Stomach (tissue), 4 donors: Measurements from ENCODE around the gene BMP5.

Experiments used
- EP300 ChIP-seq: sonication (generic); formaldehyde crosslinking; IDR thresholded peaks from one replicate; pipeline ENCODE4 v1.6.1; 2017; ENCODE audit warnings: antibody characterized with exemption
- POLR2A ChIP-seq, 4 donors: fragments of 450-650 bp; IDR thresholded peaks; one replicate each; pipeline ENCODE4 v1.6.1; 2016; ENCODE audit warnings: antibody characterized with exemption in 4 of 4, control low read depth in 2 of 4, mild to moderate bottlenecking in 1 of 4, moderate library complexity in 1 of 4
- TF ChIP-seq, protein P1 (sequence below), 7 experiments: fragments of 450-650 bp in 4 of 7; fragments of 200-600 bp in 3 of 7; sonication (generic) in 3 of 7; IDR thresholded peaks; one replicate each; pipeline ENCODE4 v1.5.1; 2016 to 2019; ENCODE audit warnings: antibody characterized with exemption in 7 of 7, control low read depth in 2 of 7, mild to moderate bottlenecking in 1 of 7

DNA sequence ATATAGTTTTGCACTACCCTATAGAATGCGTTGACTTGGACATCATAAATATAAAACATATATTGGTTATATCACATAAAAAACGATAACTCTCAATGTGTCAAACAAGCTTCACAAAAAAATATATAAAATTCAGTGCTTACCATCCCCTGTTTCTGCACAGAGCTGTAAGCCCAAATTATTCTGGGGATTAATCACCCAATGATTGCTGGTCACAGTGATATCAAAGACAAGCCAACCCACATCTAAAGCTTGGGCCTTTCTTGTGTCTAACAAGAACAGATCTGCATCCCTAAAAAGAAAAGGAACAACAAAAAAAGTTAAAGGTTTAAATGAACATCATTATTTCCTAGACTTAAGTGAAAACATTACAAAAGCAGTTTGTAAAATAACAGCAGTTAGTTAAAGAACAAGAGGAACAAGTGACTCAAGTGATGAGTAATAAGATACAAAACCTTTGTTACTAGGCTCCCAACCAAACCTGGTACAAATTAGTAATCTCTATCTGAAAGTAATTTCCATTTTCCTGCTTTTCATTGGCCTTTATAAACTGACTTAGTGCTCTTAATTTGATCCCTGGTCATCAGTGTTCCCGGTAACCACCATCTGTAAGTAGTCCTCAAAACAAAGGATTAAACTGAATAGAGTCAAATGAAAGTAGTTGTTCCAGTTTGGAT is 81.1 kb downstream of the BMP5 start:
- TF ChIP-seq, protein P1, sequence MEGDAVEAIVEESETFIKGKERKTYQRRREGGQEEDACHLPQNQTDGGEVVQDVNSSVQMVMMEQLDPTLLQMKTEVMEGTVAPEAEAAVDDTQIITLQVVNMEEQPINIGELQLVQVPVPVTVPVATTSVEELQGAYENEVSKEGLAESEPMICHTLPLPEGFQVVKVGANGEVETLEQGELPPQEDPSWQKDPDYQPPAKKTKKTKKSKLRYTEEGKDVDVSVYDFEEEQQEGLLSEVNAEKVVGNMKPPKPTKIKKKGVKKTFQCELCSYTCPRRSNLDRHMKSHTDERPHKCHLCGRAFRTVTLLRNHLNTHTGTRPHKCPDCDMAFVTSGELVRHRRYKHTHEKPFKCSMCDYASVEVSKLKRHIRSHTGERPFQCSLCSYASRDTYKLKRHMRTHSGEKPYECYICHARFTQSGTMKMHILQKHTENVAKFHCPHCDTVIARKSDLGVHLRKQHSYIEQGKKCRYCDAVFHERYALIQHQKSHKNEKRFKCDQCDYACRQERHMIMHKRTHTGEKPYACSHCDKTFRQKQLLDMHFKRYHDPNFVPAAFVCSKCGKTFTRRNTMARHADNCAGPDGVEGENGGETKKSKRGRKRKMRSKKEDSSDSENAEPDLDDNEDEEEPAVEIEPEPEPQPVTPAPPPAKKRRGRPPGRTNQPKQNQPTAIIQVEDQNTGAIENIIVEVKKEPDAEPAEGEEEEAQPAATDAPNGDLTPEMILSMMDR (IDR thresholded peaks at IDR 0.05): no peak
- TF ChIP-seq POLR2A (IDR thresholded peaks at IDR 0.05) (no peak), EP300 (no peak)
